Mammary epithelial cell (primary cell): ENCODE results near the gene UBE2B.

Experiments
- EZH2 ChIP-seq: IDR thresholded peaks from 2 replicates; pipeline ENCODE4 v1.6.1; 2012; ENCODE audit warnings: low read length, inconsistent platforms, borderline replicate concordance
- TF ChIP-seq, protein P1 (sequence below), 2 donors: IDR thresholded peaks in 1 of 2; conservative IDR thresholded peaks in 1 of 2; 2 replicates each; pipeline ENCODE4 v1.5.1; 2011 to 2012; ENCODE audit warnings: inconsistent platforms in 2 of 2, low read length in 2 of 2, mild to moderate bottlenecking in 2 of 2, control low read depth in 1 of 2, low read depth in 1 of 2; ENCODE audit not compliant: insufficient read depth in 1 of 2; ENCODE audit errors: extremely low read depth in 1 of 2

DNA sequence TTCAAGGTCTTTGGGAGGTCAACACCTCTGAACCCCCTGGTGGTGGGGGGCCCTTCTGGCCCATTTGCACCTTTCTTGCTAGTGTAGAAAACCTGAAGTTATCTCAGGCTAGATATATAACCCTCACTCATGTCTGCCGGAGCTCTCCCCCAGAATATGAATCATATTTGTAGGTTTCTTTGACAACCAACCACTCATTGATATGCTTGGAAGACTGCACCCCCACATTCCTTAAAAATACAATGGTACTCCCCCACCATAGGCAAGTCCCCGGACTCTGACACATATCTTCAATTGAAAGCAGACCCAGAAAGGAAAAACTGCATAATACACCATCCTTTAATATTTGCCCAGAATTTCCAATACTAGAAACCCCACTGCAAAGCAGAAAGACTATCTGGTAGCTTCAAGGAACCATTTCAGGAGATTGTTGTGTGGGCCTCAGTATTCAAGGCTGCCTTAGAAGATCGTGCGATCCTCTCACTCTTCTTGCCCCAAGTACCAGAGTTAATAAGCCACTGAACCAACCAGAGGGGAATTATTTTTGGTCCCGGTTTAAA, 978 bp upstream of the UBE2B start:
- TF ChIP-seq, protein P1, sequence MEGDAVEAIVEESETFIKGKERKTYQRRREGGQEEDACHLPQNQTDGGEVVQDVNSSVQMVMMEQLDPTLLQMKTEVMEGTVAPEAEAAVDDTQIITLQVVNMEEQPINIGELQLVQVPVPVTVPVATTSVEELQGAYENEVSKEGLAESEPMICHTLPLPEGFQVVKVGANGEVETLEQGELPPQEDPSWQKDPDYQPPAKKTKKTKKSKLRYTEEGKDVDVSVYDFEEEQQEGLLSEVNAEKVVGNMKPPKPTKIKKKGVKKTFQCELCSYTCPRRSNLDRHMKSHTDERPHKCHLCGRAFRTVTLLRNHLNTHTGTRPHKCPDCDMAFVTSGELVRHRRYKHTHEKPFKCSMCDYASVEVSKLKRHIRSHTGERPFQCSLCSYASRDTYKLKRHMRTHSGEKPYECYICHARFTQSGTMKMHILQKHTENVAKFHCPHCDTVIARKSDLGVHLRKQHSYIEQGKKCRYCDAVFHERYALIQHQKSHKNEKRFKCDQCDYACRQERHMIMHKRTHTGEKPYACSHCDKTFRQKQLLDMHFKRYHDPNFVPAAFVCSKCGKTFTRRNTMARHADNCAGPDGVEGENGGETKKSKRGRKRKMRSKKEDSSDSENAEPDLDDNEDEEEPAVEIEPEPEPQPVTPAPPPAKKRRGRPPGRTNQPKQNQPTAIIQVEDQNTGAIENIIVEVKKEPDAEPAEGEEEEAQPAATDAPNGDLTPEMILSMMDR (conservative IDR thresholded peaks at IDR 0.05 in 1 of 2, IDR thresholded peaks at IDR 0.05 in 1 of 2; ENCODE audit: extremely low read depth in 1 of 2, insufficient read depth in 1 of 2, low read depth in 1 of 2, low read length in 2 of 2): no peak
- TF ChIP-seq EZH2: no peak
